ENCODE data around the gene TP63. TPM values are rescaled to one million over a fixed set of nuclear protein-coding genes. Genes with fewer than 3 reads are reported as not detected.

TP63 gene
- total and polyA plus RNA-seq, 7 experiments from 2014 or later, result 0.11 to 0.97 (median 0.20) TPM; not detected in 4

- peaks cover 0 to 12% (median 0%) of the 10 kb centered on the region in 7 donors for H3K4me1 Mint-ChIP-seq
- no peaks in the 10 kb centered on the region for H3K36me3 ChIP-seq (ENCODE audit: control insufficient read depth in 2 of 3, insufficient read depth in 3 of 3, low read length in 3 of 3)
- H3K27me3 ChIP-seq (ENCODE audit: control insufficient read depth in 2 of 2, insufficient read depth in 2 of 2, low read length in 2 of 2), result no peaks in the 10 kb centered on the region
- ChIA-PET CTCF (no interaction called here), POLR2A (no interaction called here)
- DNase-seq (no peak), ATAC-seq (no peak)
- intact Hi-C loops (cut with micrococcal nuclease), result no loop called here
- no peak overlapping the region for H3K4me3 ChIP-seq (ENCODE audit: low read length)
- H3K4me3 Mint-ChIP-seq, result no peak overlapping the region
- no peaks in the 10 kb centered on the region for H3K4me1 ChIP-seq (ENCODE audit: control insufficient read depth in 2 of 2, insufficient read depth in 2 of 2, low read length in 2 of 2)
- H3K9me3 ChIP-seq (ENCODE audit: control insufficient read depth in 2 of 3, low read length in 3 of 3), result no peaks in the 10 kb centered on the region
- H3K27me3 Mint-ChIP-seq, result no peaks in the 10 kb centered on the region
- H3K9me3 Mint-ChIP-seq, result peaks cover 0 to 2% (median 0%) of the 10 kb centered on the region in 11 donors
- peaks cover 0 to 1% (median 0%) of the 10 kb centered on the region in 5 donors for H3K36me3 Mint-ChIP-seq
- H3K27ac Mint-ChIP-seq, result no peak overlapping the region
- no peak overlapping the region for H3K27ac ChIP-seq (ENCODE audit: low read depth, low read length)
These were observed 211.8 kb downstream of the TP63 start for GRCh38 chr3:189842681-189843602.

DNA sequence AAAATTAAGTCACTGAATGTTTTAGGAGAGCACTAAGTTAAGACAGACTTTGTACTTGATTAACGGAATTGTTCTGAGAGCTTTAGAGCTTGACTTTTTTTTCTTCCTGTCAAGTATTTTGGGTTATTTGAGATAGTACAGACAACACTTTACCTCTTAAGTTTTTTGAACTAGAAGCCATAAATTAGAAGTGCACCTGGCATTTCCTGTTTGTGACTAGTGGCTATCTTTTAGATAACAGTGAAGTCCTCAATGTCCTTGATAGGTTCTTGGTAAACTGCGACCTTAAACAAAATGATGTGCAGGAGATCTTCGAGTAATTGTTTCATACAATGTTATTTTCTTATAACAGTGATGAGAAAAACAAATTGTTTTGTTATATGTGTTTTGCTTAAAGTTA lies 213.9 kb downstream of the TP63 start:
- Mint-ChIP-seq H3K4me3 (no peak overlapping the region), H3K9me3 (peaks cover 0 to 2% (median 0%) of the 10 kb centered on the region in 11 donors), H3K27me3 (no peaks in the 10 kb centered on the region), H3K27ac (no peak overlapping the region), H3K36me3 (no peaks in the 10 kb centered on the region), H3K4me1 (peaks cover 0 to 9% (median 0%) of the 10 kb centered on the region in 7 donors)
- no peaks in the 10 kb centered on the region for H3K27me3 ChIP-seq (ENCODE audit: control insufficient read depth in 2 of 2, insufficient read depth in 2 of 2, low read length in 2 of 2)
- no peak overlapping the region for H3K27ac ChIP-seq (ENCODE audit: low read depth, low read length)
- no peak for ATAC-seq
- no peaks in the 10 kb centered on the region for H3K4me1 ChIP-seq (ENCODE audit: control insufficient read depth in 2 of 2, insufficient read depth in 2 of 2, low read length in 2 of 2)
- DNase-seq, result no peak
- intact Hi-C loops (cut with micrococcal nuclease), result no loop called here
- H3K36me3 ChIP-seq (ENCODE audit: control insufficient read depth in 2 of 3, insufficient read depth in 3 of 3, low read length in 3 of 3), result no peaks in the 10 kb centered on the region
- no peak overlapping the region for H3K4me3 ChIP-seq (ENCODE audit: low read length)
- CTCF ChIA-PET, result no interaction called here
- POLR2A ChIA-PET, result no interaction called here
- no peaks in the 10 kb centered on the region for H3K9me3 ChIP-seq (ENCODE audit: control insufficient read depth in 2 of 3, low read length in 3 of 3)

- POLR2A ChIA-PET, result no interaction called here
- H3K4me1 Mint-ChIP-seq, result no peaks in the 10 kb centered on the region
- no peak for ATAC-seq
- H3K27ac Mint-ChIP-seq, result peak overlapping the region in 1 of 9 donors; percentile 18
- H3K36me3 ChIP-seq (ENCODE audit: control insufficient read depth in 2 of 3, insufficient read depth in 3 of 3, low read length in 3 of 3), result no peaks in the 10 kb centered on the region
- DNase-seq, result no peak
- no peak overlapping the region for H3K27ac ChIP-seq (ENCODE audit: low read depth, low read length)
- no peaks in the 10 kb centered on the region for H3K4me1 ChIP-seq (ENCODE audit: control insufficient read depth in 2 of 2, insufficient read depth in 2 of 2, low read length in 2 of 2)
- H3K36me3 Mint-ChIP-seq, result no peaks in the 10 kb centered on the region
- CTCF ChIA-PET, result no interaction called here
- H3K27me3 Mint-ChIP-seq, result peaks cover 0 to 3% (median 0%) of the 10 kb centered on the region in 5 donors
- H3K9me3 Mint-ChIP-seq, result peaks cover 0 to 2% (median 0%) of the 10 kb centered on the region in 11 donors
- H3K4me3 ChIP-seq (ENCODE audit: low read length), result no peak overlapping the region
- no peaks in the 10 kb centered on the region for H3K9me3 ChIP-seq (ENCODE audit: control insufficient read depth in 2 of 3, low read length in 3 of 3)
- no peaks in the 10 kb centered on the region for H3K27me3 ChIP-seq (ENCODE audit: control insufficient read depth in 2 of 2, insufficient read depth in 2 of 2, low read length in 2 of 2)
- no peak overlapping the region for H3K4me3 Mint-ChIP-seq
- intact Hi-C loops (cut with micrococcal nuclease), result no loop called here
These were observed 217.3 kb downstream of the TP63 start for GRCh38 chr3:189848395-189849040.

GRCh38 chr3:189849262-189849661 lies 218.1 kb downstream of the TP63 start:
- H3K4me1 Mint-ChIP-seq, result no peaks in the 10 kb centered on the region

DNA sequence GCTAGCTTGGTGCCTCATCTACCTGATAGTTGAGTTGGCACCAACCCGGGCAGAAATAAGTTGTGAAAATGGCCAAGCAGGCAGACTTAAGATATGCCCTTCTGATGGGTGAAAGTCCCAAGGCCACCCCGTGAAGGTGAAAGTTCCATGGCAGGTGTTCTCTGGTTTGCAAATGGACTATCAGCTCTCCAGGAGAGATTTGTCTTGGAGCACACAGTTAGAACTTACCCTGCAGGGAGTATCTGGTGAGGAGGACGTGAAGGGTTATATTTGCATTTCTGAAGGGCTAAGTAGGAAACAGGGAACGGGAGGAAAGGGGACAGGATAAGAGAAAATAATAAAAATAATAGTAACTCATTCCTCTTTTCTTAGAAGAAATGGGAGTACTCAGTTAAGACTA lies 220.5 kb downstream of the TP63 start:
- ChIA-PET POLR2A (no interaction called here), CTCF (no interaction called here)
- ATAC-seq (no peak), DNase-seq (no peak)
- no peak overlapping the region for H3K4me3 Mint-ChIP-seq
- intact Hi-C loops (cut with micrococcal nuclease), result no loop called here
- H3K36me3 Mint-ChIP-seq, result no peaks in the 10 kb centered on the region
- Histone ChIP-seq H3K36me3 (ENCODE audit: control insufficient read depth in 2 of 3, insufficient read depth in 3 of 3, low read length in 3 of 3) (no peaks in the 10 kb centered on the region), H3K9me3 (ENCODE audit: control insufficient read depth in 2 of 3, low read length in 3 of 3) (no peaks in the 10 kb centered on the region), H3K27ac (ENCODE audit: low read depth, low read length) (no peak overlapping the region), H3K27me3 (ENCODE audit: control insufficient read depth in 2 of 2, insufficient read depth in 2 of 2, low read length in 2 of 2) (no peaks in the 10 kb centered on the region), H3K4me1 (ENCODE audit: control insufficient read depth in 2 of 2, insufficient read depth in 2 of 2, low read length in 2 of 2) (no peaks in the 10 kb centered on the region), H3K4me3 (ENCODE audit: low read length) (no peak overlapping the region)
- H3K27ac Mint-ChIP-seq, result no peak overlapping the region
- H3K9me3 Mint-ChIP-seq, result peaks cover 0 to 4% (median 0%) of the 10 kb centered on the region in 11 donors
- no peaks in the 10 kb centered on the region for H3K4me1 Mint-ChIP-seq
- peaks cover 0 to 5% (median 0%) of the 10 kb centered on the region in 5 donors for H3K27me3 Mint-ChIP-seq

More at GRCh38 chr3:189849262-189849661, 218.1 kb downstream of the TP63 start:
- H3K27me3 Mint-ChIP-seq, result peaks cover 0 to 3% (median 0%) of the 10 kb centered on the region in 5 donors
- Histone ChIP-seq H3K27ac (ENCODE audit: low read depth, low read length) (no peak overlapping the region), H3K36me3 (ENCODE audit: control insufficient read depth in 2 of 3, insufficient read depth in 3 of 3, low read length in 3 of 3) (no peaks in the 10 kb centered on the region), H3K9me3 (ENCODE audit: control insufficient read depth in 2 of 3, low read length in 3 of 3) (no peaks in the 10 kb centered on the region), H3K4me1 (ENCODE audit: control insufficient read depth in 2 of 2, insufficient read depth in 2 of 2, low read length in 2 of 2) (no peaks in the 10 kb centered on the region), H3K27me3 (ENCODE audit: control insufficient read depth in 2 of 2, insufficient read depth in 2 of 2, low read length in 2 of 2) (no peaks in the 10 kb centered on the region), H3K4me3 (ENCODE audit: low read length) (no peak overlapping the region)
- intact Hi-C loops (cut with micrococcal nuclease), result no loop called here
- H3K4me3 Mint-ChIP-seq, result no peak overlapping the region
- DNase-seq (no peak), ATAC-seq (no peak)
- ChIA-PET CTCF (no interaction called here), POLR2A (no interaction called here)
- peaks cover 0 to 2% (median 0%) of the 10 kb centered on the region in 11 donors for H3K9me3 Mint-ChIP-seq
- H3K27ac Mint-ChIP-seq, result no peak overlapping the region
- no peaks in the 10 kb centered on the region for H3K36me3 Mint-ChIP-seq

DNA sequence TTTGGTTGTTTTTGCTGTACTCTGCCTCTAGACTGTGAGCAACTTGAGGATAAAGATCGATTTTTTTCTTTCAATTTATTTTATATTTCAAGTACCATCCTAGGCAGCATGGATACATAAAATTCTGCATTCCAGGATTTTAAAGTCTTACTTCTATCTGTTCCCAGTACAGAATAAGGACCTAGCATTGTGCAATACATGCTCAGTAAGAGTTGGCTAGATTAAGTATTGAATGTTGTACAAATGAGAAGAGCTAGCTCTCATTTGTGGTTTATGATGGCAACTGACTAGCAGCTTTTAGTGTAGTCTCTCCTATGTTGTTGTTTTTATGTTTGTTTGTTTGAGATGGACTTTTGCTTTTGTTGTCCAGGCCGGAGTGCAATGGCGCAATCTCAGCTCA lies 222.7 kb downstream of the TP63 start:
- H3K4me1 Mint-ChIP-seq, result no peaks in the 10 kb centered on the region
- intact Hi-C loops (cut with micrococcal nuclease), result no loop called here
- H3K36me3 Mint-ChIP-seq, result no peaks in the 10 kb centered on the region
- ChIA-PET CTCF (no interaction called here), POLR2A (no interaction called here)
- Histone ChIP-seq H3K4me1 (ENCODE audit: control insufficient read depth in 2 of 2, insufficient read depth in 2 of 2, low read length in 2 of 2) (no peaks in the 10 kb centered on the region), H3K27ac (ENCODE audit: low read depth, low read length) (no peak overlapping the region), H3K27me3 (ENCODE audit: control insufficient read depth in 2 of 2, insufficient read depth in 2 of 2, low read length in 2 of 2) (no peaks in the 10 kb centered on the region), H3K36me3 (ENCODE audit: control insufficient read depth in 2 of 3, insufficient read depth in 3 of 3, low read length in 3 of 3) (no peaks in the 10 kb centered on the region), H3K9me3 (ENCODE audit: control insufficient read depth in 2 of 3, low read length in 3 of 3) (no peaks in the 10 kb centered on the region), H3K4me3 (ENCODE audit: low read length) (no peak overlapping the region)
- peaks cover 0 to 5% (median 2%) of the 10 kb centered on the region in 5 donors for H3K27me3 Mint-ChIP-seq
- H3K27ac Mint-ChIP-seq, result no peak overlapping the region
- H3K9me3 Mint-ChIP-seq, result peaks cover 0 to 3% (median 0%) of the 10 kb centered on the region in 11 donors
- H3K4me3 Mint-ChIP-seq, result no peak overlapping the region
- DNase-seq (no peak), ATAC-seq (no peak)
